Skeletal muscle tissue (tissue), 4 donors: Measurements from ENCODE around the gene AUTS2. TPM values are rescaled to one million over a fixed set of nuclear protein-coding genes. Genes with fewer than 3 reads are reported as not detected.
A peak's percentile ranks its signal among the peaks of the same experiment; 100 is the strongest.

Experiments
- H3K27ac ChIP-seq: one replicate; pipeline ENCODE4 v1.7.0; 2013; ENCODE audit warnings: mild to moderate bottlenecking, low read depth, low read length, inconsistent platforms
- H3K27me3 ChIP-seq, 3 donors: one replicate each; pipeline ENCODE4 v1.7.0; 2013; ENCODE audit warnings: low read length in 3 of 3; ENCODE audit not compliant: control insufficient read depth in 3 of 3, insufficient read depth in 3 of 3
- H3K36me3 ChIP-seq, 3 donors: one replicate each; pipeline ENCODE4 v1.7.0; 2013; ENCODE audit warnings: low read length in 3 of 3; ENCODE audit not compliant: control insufficient read depth in 3 of 3, insufficient read depth in 3 of 3
- H3K4me1 ChIP-seq, 3 donors: one replicate each; pipeline ENCODE4 v1.7.0; 2013; ENCODE audit warnings: low read length in 3 of 3, mild to moderate bottlenecking in 3 of 3; ENCODE audit not compliant: control insufficient read depth in 3 of 3, insufficient read depth in 3 of 3
- H3K4me3 ChIP-seq, 3 donors: one replicate each; pipeline ENCODE4 v1.7.0; 2013; ENCODE audit warnings: low read length in 3 of 3
- H3K9ac ChIP-seq, 3 donors: one replicate each; pipeline ENCODE4 v1.7.0; 2013; ENCODE audit warnings: low read length in 3 of 3, mild to moderate bottlenecking in 3 of 3, moderate library complexity in 2 of 3, low read depth in 1 of 3
- H3K9me3 ChIP-seq, 3 donors: one replicate each; pipeline ENCODE4 v1.7.0; 2013; ENCODE audit warnings: low read length in 3 of 3; ENCODE audit not compliant: control insufficient read depth in 3 of 3
- total RNA-seq: library from RNA; depleted of rRNA; stranded (reverse); fragments of >200 nt; gene quantifications from one replicate; pipeline ENCODE4 v1.2.3, GENCODE V29; 2014
- donor health status: Osteomylitis.

The AUTS2 gene
- 43.3 TPM for total RNA-seq

DNA sequence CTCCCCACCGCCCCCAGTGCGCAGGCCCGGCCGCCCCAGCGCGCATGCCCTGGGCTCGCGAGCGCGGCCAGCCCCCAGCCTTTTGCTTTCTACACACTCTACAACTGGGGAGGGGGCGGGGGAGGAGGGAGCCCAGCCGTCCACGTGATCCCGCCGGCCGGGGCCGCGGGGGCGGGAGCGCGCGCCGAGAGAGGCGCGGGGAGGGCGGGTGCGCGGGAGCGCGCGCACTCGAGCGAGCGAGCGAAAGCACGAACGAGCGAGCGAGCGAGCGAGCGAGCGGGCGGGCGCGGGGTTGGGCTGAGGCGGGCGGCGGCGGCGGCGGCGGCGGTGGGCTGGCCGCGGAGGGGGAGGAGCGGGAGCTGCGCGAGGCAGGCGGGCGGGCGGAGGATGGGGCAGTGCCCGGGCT is at the start of gene AUTS2:
Gene AUTS2 (plus strand): TSS at position 395 of the 406 bp plus-strand sequence. CDS start 1,179 bp downstream, outside the sequence.
- Histone ChIP-seq H3K27ac (peak within 1 kb of the TSS; percentile 80), H3K4me3 (peak within 1 kb of the TSS; percentile 81 to 87 (median 84)), H3K4me1 (peaks cover 7 to 23% (median 14%) of the 10 kb centered on the region in 3 donors), H3K27me3 (no peaks in the 10 kb centered on the region), H3K36me3 (no peaks in the 10 kb centered on the region), H3K9ac (peak within 1 kb of the TSS; percentile 77 to 84 (median 81)), H3K9me3 (no peaks in the 10 kb centered on the region)

DNA sequence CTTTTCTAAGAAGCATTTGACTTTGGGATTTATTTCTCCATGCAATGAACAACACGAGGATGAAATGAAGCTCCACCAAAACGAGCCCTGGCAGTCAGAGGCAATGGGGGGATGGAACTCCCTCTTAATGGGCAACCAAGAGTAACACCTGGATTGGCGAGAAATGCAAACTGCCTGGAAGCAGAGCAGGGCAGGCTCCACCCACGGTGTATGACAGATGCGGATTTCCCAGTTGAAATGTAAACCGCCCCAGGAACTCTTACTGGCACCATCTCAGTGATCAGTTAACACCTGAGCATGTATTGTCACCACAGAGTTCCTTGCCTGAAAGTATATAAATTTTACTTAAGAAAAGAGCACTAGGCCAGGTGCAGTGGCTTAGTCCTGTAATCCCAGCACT is 47.3 kb upstream of the AUTS2 start:
- H3K9me3 ChIP-seq = no peaks in the 10 kb centered on the region
- H3K9ac ChIP-seq = no peak overlapping the region
- H3K4me3 ChIP-seq = no peak overlapping the region
- peaks cover 0 to 3% (median 3%) of the 10 kb centered on the region in 3 donors for H3K27me3 ChIP-seq
- peaks cover 0 to 3% (median 0%) of the 10 kb centered on the region in 3 donors for H3K4me1 ChIP-seq
- no peak overlapping the region for H3K27ac ChIP-seq
- H3K36me3 ChIP-seq = no peaks in the 10 kb centered on the region

DNA sequence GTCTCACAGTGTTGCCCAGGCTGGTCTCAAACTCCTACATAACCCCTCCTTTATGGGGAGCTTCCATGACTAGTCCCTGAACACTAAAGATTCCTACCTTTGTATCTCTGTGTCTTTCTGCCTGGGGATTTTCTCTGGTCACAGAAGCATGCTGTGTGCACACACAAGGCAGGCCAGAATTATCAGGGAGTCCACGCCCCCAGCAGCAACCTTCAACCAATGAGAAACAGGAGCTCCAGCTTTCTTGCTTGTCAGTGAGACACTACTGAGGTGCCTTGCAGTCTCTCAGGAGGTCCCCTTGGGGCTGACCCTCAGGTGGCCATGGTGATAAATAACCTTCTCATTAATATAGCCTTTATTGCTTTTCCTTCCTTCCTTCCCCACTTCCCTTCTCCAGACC is 45.1 kb upstream of the AUTS2 start:
- Histone ChIP-seq H3K4me1 (peaks cover 0 to 3% (median 0%) of the 10 kb centered on the region in 3 donors), H3K9ac (no peak overlapping the region), H3K27me3 (peaks cover 3% of the 10 kb centered on the region in 3 donors), H3K36me3 (no peaks in the 10 kb centered on the region), H3K4me3 (no peak overlapping the region), H3K27ac (no peak overlapping the region), H3K9me3 (no peaks in the 10 kb centered on the region)

DNA sequence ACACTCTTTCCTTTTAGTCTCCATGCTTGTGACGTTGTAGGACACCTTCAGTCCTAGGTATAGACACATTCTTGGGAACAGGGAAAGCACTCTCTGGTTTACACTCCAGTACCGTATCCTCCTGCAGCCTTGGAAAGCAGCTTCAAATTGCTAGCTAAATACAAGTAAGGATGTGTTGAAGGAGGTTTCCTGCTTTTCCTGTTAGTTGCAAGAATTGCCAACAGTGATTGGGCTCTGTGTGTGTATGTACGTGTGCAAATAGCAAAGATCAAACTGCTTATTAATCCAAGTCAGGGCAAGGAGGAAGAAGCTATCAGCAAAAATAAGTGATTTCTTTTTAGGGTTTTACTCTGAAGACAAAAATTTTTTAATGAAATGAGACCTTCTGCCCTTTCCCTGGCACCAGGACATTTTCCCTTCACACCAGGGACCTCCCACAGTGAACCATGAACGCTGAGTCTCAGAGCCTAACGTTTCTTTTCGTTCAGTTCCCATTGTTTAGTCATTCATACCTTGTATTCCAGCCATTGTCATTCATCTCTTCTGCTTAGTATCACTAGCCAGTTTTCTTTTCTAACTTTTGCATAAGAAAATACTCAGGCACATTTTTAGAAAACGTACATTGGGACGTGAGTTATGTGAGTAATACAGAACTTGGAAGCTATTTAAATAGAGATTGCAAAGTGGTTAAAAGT is 36.9 kb upstream of the AUTS2 start:
- H3K9me3 ChIP-seq = no peaks in the 10 kb centered on the region
- peaks cover 0 to 7% (median 0%) of the 10 kb centered on the region in 3 donors for H3K27me3 ChIP-seq
- no peak overlapping the region for H3K4me3 ChIP-seq
- no peaks in the 10 kb centered on the region for H3K36me3 ChIP-seq
- no peak overlapping the region for H3K27ac ChIP-seq
- peaks cover 0 to 5% (median 0%) of the 10 kb centered on the region in 3 donors for H3K4me1 ChIP-seq
- no peak overlapping the region for H3K9ac ChIP-seq

DNA sequence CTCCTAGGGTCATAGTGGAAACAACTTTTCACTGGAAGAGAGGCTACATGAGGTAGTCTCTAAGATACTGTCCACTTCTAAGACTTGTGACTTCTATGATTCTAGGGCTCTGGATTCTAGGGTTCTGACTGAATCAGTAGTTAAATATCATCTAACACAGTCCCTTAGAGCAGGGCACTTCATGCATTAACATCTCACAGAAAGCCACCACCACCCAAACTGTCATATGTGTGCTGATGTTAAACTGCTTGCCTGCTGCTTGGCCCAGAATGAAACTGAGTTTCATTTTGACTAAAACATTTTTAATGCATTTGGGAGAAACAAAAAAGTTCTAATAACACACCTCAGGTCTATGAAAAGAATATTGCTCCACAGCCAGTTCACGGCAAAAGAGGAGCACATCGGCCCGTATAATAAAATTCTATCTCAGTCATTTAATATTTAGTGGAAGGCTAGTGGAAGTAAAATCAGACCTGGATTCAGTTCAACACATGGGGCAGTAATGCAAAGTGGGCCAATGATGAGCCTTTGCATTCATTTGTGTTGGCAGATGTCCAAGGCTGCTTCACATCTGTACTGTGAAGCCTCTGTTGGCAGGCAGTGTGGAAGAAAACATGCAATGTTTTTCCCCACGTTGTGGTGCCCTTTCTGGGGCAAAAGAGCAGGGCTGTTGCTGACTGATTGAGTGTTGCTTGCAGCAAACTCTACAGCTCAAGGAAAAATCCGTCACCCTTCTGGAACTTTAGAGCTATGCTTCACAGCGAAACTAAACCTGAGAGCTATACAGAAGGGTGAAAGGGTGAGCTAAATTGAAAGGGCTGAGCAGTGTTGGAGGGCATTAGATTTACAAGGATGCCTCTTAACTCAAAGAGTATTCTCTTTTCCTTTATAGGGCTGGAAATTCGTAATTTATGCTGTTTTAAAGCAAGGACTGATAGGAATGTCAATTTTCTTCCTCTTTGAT is 33.5 kb upstream of the AUTS2 start:
- no peaks in the 10 kb centered on the region for H3K36me3 ChIP-seq
- H3K27ac ChIP-seq = no peak overlapping the region
- peaks cover 0 to 4% (median 0%) of the 10 kb centered on the region in 3 donors for H3K27me3 ChIP-seq
- no peak overlapping the region for H3K4me3 ChIP-seq
- no peak overlapping the region for H3K9ac ChIP-seq
- no peaks in the 10 kb centered on the region for H3K9me3 ChIP-seq
- peaks cover 0 to 5% (median 0%) of the 10 kb centered on the region in 3 donors for H3K4me1 ChIP-seq

DNA sequence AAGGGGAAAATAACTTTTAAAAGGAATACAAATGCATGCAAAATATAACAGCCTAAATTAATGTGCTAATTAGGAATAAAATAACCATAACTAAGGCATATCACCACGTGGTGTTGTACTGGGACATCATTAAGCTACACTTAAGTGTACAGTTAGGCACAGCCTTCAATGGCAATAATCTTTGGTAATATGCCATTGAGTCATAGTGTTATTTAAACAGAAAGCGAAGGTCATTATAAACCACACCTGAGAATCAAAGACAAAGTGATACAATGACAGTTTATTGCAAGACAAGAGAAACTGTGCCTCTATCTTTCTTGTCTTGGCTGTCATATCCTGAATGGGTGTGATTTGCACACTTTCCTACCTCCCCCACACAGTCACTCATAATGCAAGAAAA is 30.5 kb upstream of the AUTS2 start:
- peaks cover 0 to 4% (median 0%) of the 10 kb centered on the region in 3 donors for H3K27me3 ChIP-seq
- H3K4me1 ChIP-seq = peaks cover 0 to 5% (median 0%) of the 10 kb centered on the region in 3 donors
- H3K4me3 ChIP-seq = no peak overlapping the region
- H3K9ac ChIP-seq = no peak overlapping the region
- no peaks in the 10 kb centered on the region for H3K36me3 ChIP-seq
- H3K9me3 ChIP-seq = no peaks in the 10 kb centered on the region
- no peak overlapping the region for H3K27ac ChIP-seq

DNA sequence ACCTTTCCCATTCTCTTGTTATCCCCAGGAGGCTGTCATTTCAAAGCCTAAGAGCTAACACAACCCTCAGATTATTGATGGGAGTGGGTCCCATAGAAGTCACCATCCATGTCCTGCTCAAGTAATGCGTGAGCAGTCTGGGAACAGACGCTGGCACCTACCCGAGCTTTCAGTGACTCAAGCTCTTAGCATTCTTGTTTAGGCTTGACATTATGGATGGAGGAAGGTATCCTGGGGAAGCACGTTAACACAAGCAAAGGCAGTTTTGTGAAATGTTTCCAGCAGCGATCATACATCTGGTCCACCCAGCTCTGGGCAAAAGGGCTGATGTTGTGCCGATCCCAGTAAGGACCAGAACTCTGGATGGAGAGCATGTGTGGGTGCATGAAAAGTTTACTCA is 30.0 kb upstream of the AUTS2 start:
- no peaks in the 10 kb centered on the region for H3K36me3 ChIP-seq
- H3K4me1 ChIP-seq = peaks cover 0 to 5% (median 0%) of the 10 kb centered on the region in 3 donors
- H3K9me3 ChIP-seq = no peaks in the 10 kb centered on the region
- H3K9ac ChIP-seq = no peak overlapping the region
- H3K27me3 ChIP-seq = peaks cover 0 to 4% (median 0%) of the 10 kb centered on the region in 3 donors
- H3K27ac ChIP-seq = no peak overlapping the region
- no peak overlapping the region for H3K4me3 ChIP-seq

DNA sequence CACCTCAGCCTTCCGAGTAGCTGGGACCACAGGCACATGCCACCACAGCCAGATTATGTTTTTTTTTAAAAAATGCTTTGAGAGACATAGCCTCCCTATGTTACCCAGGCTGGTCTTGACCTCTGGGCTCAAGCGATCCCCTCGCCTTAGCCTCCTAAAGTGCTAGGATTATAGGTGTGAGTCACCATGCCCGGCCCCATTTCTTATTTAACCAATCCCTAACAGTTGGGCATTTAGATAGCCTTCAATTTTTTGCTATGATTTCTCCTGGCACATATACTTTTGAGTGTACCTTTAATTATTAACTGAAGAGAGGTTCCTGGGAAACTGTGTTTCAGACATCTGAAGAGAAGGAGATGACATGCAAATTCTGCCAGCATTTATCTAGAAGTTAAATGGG is 22.6 kb upstream of the AUTS2 start:
- Histone ChIP-seq H3K9ac (no peak overlapping the region), H3K27me3 (peaks cover 0 to 2% (median 0%) of the 10 kb centered on the region in 3 donors), H3K27ac (no peak overlapping the region), H3K9me3 (no peaks in the 10 kb centered on the region), H3K4me3 (no peak overlapping the region), H3K4me1 (no peaks in the 10 kb centered on the region), H3K36me3 (no peaks in the 10 kb centered on the region)

DNA sequence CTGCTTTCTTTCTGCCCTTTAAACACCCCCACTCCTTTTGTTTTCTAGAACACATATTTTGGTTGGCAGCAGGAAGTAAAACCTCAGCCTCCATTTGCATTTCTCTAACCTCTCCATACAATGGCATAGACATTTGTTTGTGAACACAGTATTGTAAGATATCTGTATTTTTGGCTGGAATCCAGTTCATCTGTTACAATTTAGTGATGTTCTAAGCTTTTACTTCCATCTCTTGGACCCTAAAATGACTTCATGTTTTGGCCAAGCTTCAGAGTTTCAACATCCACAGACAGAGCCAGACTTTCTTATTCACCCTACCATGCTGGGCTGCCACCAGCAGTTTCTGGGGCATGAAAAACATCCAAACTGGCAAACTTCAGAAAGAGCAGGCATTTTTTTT is 21.1 kb upstream of the AUTS2 start:
- H3K27me3 ChIP-seq = peaks cover 0 to 2% (median 0%) of the 10 kb centered on the region in 3 donors
- H3K4me1 ChIP-seq = no peaks in the 10 kb centered on the region
- H3K9ac ChIP-seq = no peak overlapping the region
- no peak overlapping the region for H3K27ac ChIP-seq
- H3K9me3 ChIP-seq = no peaks in the 10 kb centered on the region
- no peak overlapping the region for H3K4me3 ChIP-seq
- H3K36me3 ChIP-seq = no peaks in the 10 kb centered on the region

DNA sequence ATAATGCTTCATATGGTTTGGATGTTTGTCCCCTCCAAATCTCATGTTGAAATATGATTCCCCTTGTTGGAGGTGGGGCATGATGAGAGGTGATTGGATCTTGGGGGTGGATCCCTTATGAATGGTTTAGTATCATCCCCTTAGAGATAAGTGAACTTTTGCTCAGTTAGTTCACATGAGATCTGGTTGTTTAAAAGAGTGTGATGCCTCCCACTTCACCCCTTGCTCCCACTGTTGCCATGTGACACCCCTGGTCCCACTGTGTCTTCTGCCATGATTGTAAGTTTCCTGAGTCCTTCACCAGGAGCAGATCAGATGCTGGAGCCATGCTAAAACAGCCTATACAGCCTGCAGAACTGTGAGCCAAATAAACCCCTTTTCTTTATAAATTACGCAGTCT is 13.1 kb upstream of the AUTS2 start:
- Histone ChIP-seq H3K36me3 (no peaks in the 10 kb centered on the region), H3K27ac (no peak overlapping the region), H3K4me1 (no peaks in the 10 kb centered on the region), H3K4me3 (no peak overlapping the region), H3K9me3 (no peaks in the 10 kb centered on the region), H3K27me3 (no peaks in the 10 kb centered on the region), H3K9ac (no peak overlapping the region)
